ENCODE measurements around the gene ANAPC16.

- TF ChIP-seq CTCF (IDR thresholded peaks at IDR 0.05) = no peak
- no peak for TF ChIP-seq POLR2A (IDR thresholded peaks at IDR 0.05)
Observed at GRCh38 chr10:72253578-72253977, 37.8 kb downstream of the ANAPC16 start.
